Vagina (tissue), 2 donors: ENCODE data around the gene USF2. TPM values are rescaled to one million over a fixed set of nuclear protein-coding genes. Genes with fewer than 3 reads are reported as not detected.

Experiments used
- DNase-seq, 2 donors: peaks; one replicate each; pipeline ENCODE4 v3.0.0-alpha.2; 2017; ENCODE audit errors: extremely low spot score in 2 of 2
- H3K27ac ChIP-seq: fragments of 200-600 bp; sonication (generic); one replicate; pipeline ENCODE4 v1.5.1; 2019
- H3K27me3 ChIP-seq: fragments of 200-600 bp; sonication (generic); one replicate; pipeline ENCODE4 v1.5.1; 2019
- H3K36me3 ChIP-seq, 2 donors: fragments of 200-600 bp; sonication (generic); one replicate each; pipeline ENCODE4 v1.5.1; 2017 to 2019
- H3K4me1 ChIP-seq: fragments of 200-600 bp; sonication (generic); one replicate; pipeline ENCODE4 v1.5.1; 2019
- H3K4me3 ChIP-seq, 2 donors: fragments of 200-600 bp; sonication (generic); 1 replicate in 1 of 2; 2 replicates in 1 of 2; pipeline ENCODE4 v1.5.1; 2016 to 2019
- H3K9me3 ChIP-seq: fragments of 200-600 bp; sonication (generic); one replicate; pipeline ENCODE4 v1.5.1; 2019
- POLR2A ChIP-seq, 2 donors: fragments of 450-650 bp; IDR thresholded peaks; one replicate each; pipeline ENCODE4 v1.6.1; 2017; ENCODE audit warnings: antibody characterized with exemption in 2 of 2, mild to moderate bottlenecking in 2 of 2, moderate library complexity in 2 of 2
- POLR2AphosphoS5 ChIP-seq, 2 donors: sonication (generic); formaldehyde crosslinking; IDR thresholded peaks; one replicate each; pipeline ENCODE4 v1.9.0; 2017; ENCODE audit warnings: antibody characterized with exemption in 2 of 2, mild to moderate bottlenecking in 2 of 2, low read depth in 1 of 2; ENCODE audit not compliant: insufficient read depth in 1 of 2
- intact Hi-C: fragments of 100-400 bp; cut with DNase I; formaldehyde crosslinking; loops from one replicate; pipeline ENCODE4 v1.15.1; 2023
- total RNA-seq: library from RNA; depleted of rRNA; stranded (reverse); fragments of >200 nt; gene quantifications from one replicate; pipeline ENCODE4 v1.2.3, GENCODE V29; 2016
- TF ChIP-seq, protein P1 (sequence below), 3 experiments: fragments of 450-650 bp in 2 of 3; fragments of 200-600 bp in 1 of 3; sonication (generic) in 1 of 3; IDR thresholded peaks; one replicate each; pipeline ENCODE4 v1.5.1; 2017 to 2019; ENCODE audit warnings: antibody characterized with exemption in 3 of 3, mild to moderate bottlenecking in 2 of 3, moderate library complexity in 2 of 3

Gene USF2
- total RNA-seq, 1 donor from 2014 or later, result 95.5 TPM

DNA sequence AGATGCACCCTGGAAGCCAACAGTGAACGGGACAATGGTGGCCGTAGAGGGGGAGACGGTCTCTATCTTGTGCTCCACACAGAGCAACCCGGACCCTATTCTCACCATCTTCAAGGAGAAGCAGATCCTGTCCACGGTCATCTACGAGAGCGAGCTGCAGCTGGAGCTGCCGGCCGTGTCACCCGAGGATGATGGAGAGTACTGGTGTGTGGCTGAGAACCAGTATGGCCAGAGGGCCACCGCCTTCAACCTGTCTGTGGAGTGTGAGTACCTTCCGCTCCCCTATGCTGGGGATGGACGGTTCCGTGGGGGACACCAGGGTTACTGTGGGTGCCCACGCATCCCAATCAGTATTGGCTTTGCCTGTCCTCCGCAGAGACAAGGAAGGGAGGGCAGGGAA is 33.7 kb downstream of the USF2 start:
- H3K36me3 ChIP-seq, result no peaks in the 10 kb centered on the region
- intact Hi-C loops, result no loop called here
- no peaks in the 10 kb centered on the region for H3K27me3 ChIP-seq
- TF ChIP-seq, protein P1, sequence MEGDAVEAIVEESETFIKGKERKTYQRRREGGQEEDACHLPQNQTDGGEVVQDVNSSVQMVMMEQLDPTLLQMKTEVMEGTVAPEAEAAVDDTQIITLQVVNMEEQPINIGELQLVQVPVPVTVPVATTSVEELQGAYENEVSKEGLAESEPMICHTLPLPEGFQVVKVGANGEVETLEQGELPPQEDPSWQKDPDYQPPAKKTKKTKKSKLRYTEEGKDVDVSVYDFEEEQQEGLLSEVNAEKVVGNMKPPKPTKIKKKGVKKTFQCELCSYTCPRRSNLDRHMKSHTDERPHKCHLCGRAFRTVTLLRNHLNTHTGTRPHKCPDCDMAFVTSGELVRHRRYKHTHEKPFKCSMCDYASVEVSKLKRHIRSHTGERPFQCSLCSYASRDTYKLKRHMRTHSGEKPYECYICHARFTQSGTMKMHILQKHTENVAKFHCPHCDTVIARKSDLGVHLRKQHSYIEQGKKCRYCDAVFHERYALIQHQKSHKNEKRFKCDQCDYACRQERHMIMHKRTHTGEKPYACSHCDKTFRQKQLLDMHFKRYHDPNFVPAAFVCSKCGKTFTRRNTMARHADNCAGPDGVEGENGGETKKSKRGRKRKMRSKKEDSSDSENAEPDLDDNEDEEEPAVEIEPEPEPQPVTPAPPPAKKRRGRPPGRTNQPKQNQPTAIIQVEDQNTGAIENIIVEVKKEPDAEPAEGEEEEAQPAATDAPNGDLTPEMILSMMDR (IDR thresholded peaks at IDR 0.05), result no peak
- TF ChIP-seq POLR2A (IDR thresholded peaks at IDR 0.05) (no peak), POLR2AphosphoS5 (IDR thresholded peaks at IDR 0.05; ENCODE audit: insufficient read depth in 1 of 2, low read depth in 1 of 2) (no peak)
- no peaks in the 10 kb centered on the region for H3K4me1 ChIP-seq
- no peak overlapping the region for H3K27ac ChIP-seq
- no peak overlapping the region for H3K4me3 ChIP-seq
- DNase-seq, result no peak
- H3K9me3 ChIP-seq, result no peaks in the 10 kb centered on the region

DNA sequence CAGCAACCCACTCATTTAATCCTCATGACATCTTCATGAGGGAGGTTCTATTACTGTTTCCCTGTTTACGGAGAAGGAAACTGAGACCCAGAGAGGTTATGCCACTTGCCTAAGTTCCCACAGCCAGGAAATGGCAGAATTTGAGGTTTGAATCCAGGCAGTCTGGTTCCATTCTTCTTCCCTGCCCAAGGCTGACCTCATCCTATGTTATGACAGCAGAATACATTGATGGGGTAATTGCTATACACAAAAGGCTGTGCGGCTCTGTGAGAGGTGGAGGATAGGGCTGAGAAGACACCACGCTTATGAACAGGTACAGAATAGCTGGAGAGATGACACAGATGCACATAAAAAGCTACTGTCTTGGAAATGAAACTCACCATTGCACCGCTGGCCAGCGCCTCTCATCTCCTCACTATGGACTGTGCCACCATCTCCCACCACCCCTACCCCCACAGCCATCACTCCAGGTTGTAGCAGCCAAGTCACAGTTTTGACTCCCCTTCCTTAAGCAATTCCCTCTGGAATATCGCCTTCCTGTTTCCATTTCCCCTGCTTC is 34.7 kb downstream of the USF2 start:
- Histone ChIP-seq H3K4me3 (no peak overlapping the region), H3K9me3 (no peaks in the 10 kb centered on the region), H3K27ac (no peak overlapping the region), H3K36me3 (no peaks in the 10 kb centered on the region), H3K27me3 (no peaks in the 10 kb centered on the region), H3K4me1 (no peaks in the 10 kb centered on the region)
- intact Hi-C loops, result no loop called here
- TF ChIP-seq POLR2AphosphoS5 (IDR thresholded peaks at IDR 0.05; ENCODE audit: insufficient read depth in 1 of 2, low read depth in 1 of 2) (no peak), POLR2A (IDR thresholded peaks at IDR 0.05) (no peak)
- TF ChIP-seq, protein P1 (IDR thresholded peaks at IDR 0.05), result no peak
- no peak for DNase-seq

DNA sequence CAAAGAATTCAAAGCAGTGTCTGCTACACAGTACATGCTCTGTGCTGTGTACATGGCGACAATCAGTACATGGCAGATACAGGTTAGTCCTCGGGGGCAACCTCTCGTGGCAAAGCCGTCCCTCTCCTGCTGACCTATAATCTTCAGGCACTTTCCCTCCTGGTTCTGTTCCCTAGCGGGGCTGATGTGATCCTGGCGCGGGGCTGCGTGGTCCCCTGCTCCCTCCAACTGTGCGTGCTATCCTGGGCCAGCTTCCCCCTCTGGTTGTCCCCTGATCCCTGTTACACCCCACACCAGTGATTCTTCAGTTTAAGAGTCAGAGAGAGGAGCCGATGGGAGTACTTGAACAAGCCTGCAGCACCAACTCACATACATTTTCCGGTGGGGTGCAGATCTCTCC is 35.3 kb downstream of the USF2 start:
- intact Hi-C loops, result no loop called here

DNA sequence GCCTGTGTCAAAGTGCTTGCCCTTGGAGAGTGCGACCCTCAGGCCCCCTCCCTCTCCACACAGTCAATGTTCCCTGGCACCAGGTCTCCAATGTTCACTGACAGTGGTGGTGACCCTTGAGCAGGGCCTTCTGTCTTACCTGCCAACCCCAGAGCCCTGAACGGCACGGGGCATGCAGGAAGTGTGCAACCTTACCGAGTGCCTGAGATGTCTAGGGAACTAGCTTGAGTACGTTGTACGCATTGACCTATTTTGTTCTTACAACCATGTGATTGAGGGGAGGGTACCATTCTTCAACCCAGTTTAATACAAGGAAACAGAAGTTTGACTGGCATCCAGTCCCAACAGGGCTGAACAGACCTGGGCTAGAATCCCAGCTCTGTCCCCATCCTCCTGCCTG is 36.4 kb downstream of the USF2 start:
- no peak overlapping the region for H3K4me3 ChIP-seq
- no peak overlapping the region for H3K27ac ChIP-seq
- no peaks in the 10 kb centered on the region for H3K36me3 ChIP-seq
- TF ChIP-seq, protein P1 (IDR thresholded peaks at IDR 0.05), result no peak
- TF ChIP-seq POLR2AphosphoS5 (IDR thresholded peaks at IDR 0.05; ENCODE audit: insufficient read depth in 1 of 2, low read depth in 1 of 2), result no peak
- TF ChIP-seq POLR2A (IDR thresholded peaks at IDR 0.05), result no peak
- no peaks in the 10 kb centered on the region for H3K9me3 ChIP-seq
- no peaks in the 10 kb centered on the region for H3K27me3 ChIP-seq
- H3K4me1 ChIP-seq, result no peaks in the 10 kb centered on the region
- intact Hi-C loops, result no loop called here
- DNase-seq, result no peak

More for the DNA sequence above, 35.3 kb downstream of the USF2 start:
- no peak overlapping the region for H3K4me3 ChIP-seq
- TF ChIP-seq POLR2AphosphoS5 (IDR thresholded peaks at IDR 0.05; ENCODE audit: insufficient read depth in 1 of 2, low read depth in 1 of 2) (no peak), POLR2A (IDR thresholded peaks at IDR 0.05) (no peak)
- TF ChIP-seq, protein P1 (IDR thresholded peaks at IDR 0.05), result no peak
- no peak overlapping the region for H3K27ac ChIP-seq
- DNase-seq, result no peak
- H3K9me3 ChIP-seq, result no peaks in the 10 kb centered on the region
- no peaks in the 10 kb centered on the region for H3K4me1 ChIP-seq
- H3K27me3 ChIP-seq, result no peaks in the 10 kb centered on the region
- no peaks in the 10 kb centered on the region for H3K36me3 ChIP-seq

DNA sequence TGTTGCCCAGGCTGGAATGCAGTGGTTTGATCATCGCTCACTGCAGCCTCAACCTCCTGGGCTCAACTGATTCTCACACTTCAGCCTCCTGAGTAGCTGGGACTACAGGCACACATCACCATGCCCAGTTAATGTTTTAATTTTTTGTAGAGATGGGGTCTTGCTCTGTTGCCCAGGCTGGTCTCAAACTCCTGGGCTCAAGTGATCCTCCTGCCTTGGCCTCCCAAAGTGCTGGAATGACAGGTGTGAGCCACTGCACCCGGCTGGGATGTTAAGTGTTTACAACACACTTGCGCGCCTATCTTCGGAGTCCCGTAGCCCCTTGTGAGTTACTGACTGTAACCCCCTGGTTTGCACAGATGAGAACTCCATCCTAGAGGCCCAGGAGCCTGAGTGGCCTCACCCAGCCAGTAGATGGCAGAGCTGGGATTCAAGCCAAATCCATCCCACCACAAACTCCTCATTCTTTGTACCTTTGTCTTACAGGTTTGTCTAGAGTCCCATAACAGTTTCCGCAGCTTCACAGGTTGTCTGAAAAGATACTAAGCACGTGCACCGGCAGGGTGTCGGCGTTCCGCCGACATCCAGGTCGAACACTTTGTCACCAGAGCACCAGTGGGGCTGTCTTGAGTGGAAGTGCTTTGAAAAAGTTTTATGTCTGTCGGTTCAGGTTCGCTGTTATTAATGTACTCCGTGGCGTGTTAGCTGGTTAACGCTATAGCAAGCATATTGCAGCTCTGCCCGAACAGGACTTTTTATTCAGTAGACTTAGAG is 37.9 kb downstream of the USF2 start:
- no peak for DNase-seq
- Histone ChIP-seq H3K36me3 (no peaks in the 10 kb centered on the region), H3K4me1 (no peaks in the 10 kb centered on the region), H3K27ac (no peak overlapping the region), H3K4me3 (no peak overlapping the region), H3K9me3 (no peaks in the 10 kb centered on the region), H3K27me3 (no peaks in the 10 kb centered on the region)
- intact Hi-C loops, result no loop called here
- no peak for TF ChIP-seq POLR2A (IDR thresholded peaks at IDR 0.05)
- TF ChIP-seq, protein P1 (IDR thresholded peaks at IDR 0.05), result no peak
- no peak for TF ChIP-seq POLR2AphosphoS5 (IDR thresholded peaks at IDR 0.05; ENCODE audit: insufficient read depth in 1 of 2, low read depth in 1 of 2)
